ENCODE data around the gene ARHGAP6.

The ARHGAP6 gene

GRCh38 chrX:11567528-11568220 lies 98.0 kb downstream of the ARHGAP6 start:
- no peak for DNase-seq

GRCh38 chrX:11566789-11567188 lies 98.9 kb downstream of the ARHGAP6 start:
- DNase-seq = no peak

GRCh38 chrX:11566173-11566572 lies 99.5 kb downstream of the ARHGAP6 start:
- no peak for DNase-seq

- DNase-seq = no peak
Measured at GRCh38 chrX:11564546-11564945, 101.2 kb downstream of the ARHGAP6 start.

- DNase-seq = no peak
Measured at GRCh38 chrX:11562570-11562969, 103.2 kb downstream of the ARHGAP6 start.

GRCh38 chrX:11558972-11559371 lies 106.7 kb downstream of the ARHGAP6 start:
- peak in 1 of 2 experiments; percentile 0 for DNase-seq

- peak in 1 of 2 experiments; percentile 26 for DNase-seq
Measured at GRCh38 chrX:11557120-11557519, 108.6 kb downstream of the ARHGAP6 start.

- no peak for DNase-seq
Measured at GRCh38 chrX:11555759-11556158, 110.0 kb downstream of the ARHGAP6 start.

- DNase-seq = no peak
Measured at GRCh38 chrX:11553594-11553993, 112.1 kb downstream of the ARHGAP6 start.

- no peak for DNase-seq
Measured at GRCh38 chrX:11551151-11551550, 114.6 kb downstream of the ARHGAP6 start.

- DNase-seq = no peak
Measured at GRCh38 chrX:11546917-11547316, 118.8 kb downstream of the ARHGAP6 start.

- no peak for DNase-seq
Measured at GRCh38 chrX:11543249-11543648, 122.5 kb downstream of the ARHGAP6 start.

- no peak for DNase-seq
Measured at GRCh38 chrX:11541510-11541909, 124.2 kb downstream of the ARHGAP6 start.

- no peak for DNase-seq
Measured at GRCh38 chrX:11540532-11541377, 125.0 kb downstream of the ARHGAP6 start.

- no peak for DNase-seq
Measured at GRCh38 chrX:11537141-11537540, 128.6 kb downstream of the ARHGAP6 start.

GRCh38 chrX:11535156-11535919 lies 130.4 kb downstream of the ARHGAP6 start:
- DNase-seq = no peak

- DNase-seq = peak in 1 of 2 experiments; percentile 69
Measured at GRCh38 chrX:11533199-11533651, 132.5 kb downstream of the ARHGAP6 start.

- DNase-seq = no peak
Measured at GRCh38 chrX:11532291-11533078, 133.2 kb downstream of the ARHGAP6 start.

GRCh38 chrX:11531226-11531625 lies 134.5 kb downstream of the ARHGAP6 start:
- DNase-seq = no peak

- no peak for DNase-seq
Measured at GRCh38 chrX:11530621-11531020, 135.1 kb downstream of the ARHGAP6 start.

- DNase-seq = no peak
Measured at GRCh38 chrX:11528623-11529022, 137.1 kb downstream of the ARHGAP6 start.

GRCh38 chrX:11525685-11526084 lies 140.0 kb downstream of the ARHGAP6 start:
- no peak for DNase-seq
